Neuron (in vitro differentiated cells): Measurements from ENCODE around the gene MVP.
"Not testable (repeated sequence)": the region's sequence is repeated elsewhere in the genome, so short reads cannot be mapped to it uniquely, and the experiment has no call there.

ENCODE experiments used
- H2AFZ ChIP-seq: one replicate; pipeline ENCODE4 v1.6.1; 2013; ENCODE audit warnings: low read depth, mild to moderate bottlenecking, inconsistent platforms, low read length, moderate library complexity
- H3K27me3 ChIP-seq: one replicate; pipeline ENCODE4 v1.6.1; 2013; ENCODE audit warnings: low read length; ENCODE audit not compliant: insufficient read depth
- H3K36me3 ChIP-seq: one replicate; pipeline ENCODE4 v1.6.1; 2013; ENCODE audit warnings: low read length; ENCODE audit not compliant: insufficient read depth
- H3K4me1 ChIP-seq: one replicate; pipeline ENCODE4 v1.6.1; 2013; ENCODE audit warnings: low read length; ENCODE audit not compliant: insufficient read depth
- H3K4me3 ChIP-seq: 2 replicates; pipeline ENCODE4 v1.5.1; 2013; ENCODE audit warnings: mild to moderate bottlenecking, low read length, moderate library complexity
- H3K9me3 ChIP-seq: one replicate; pipeline ENCODE4 v1.6.1; 2013; ENCODE audit warnings: low read length

MVP gene

GRCh38 chr16:29790949-29791844, 29.1 kb upstream of the MVP start:
- Histone ChIP-seq H3K27me3 (no peaks in the 10 kb centered on the region), H3K36me3 (peaks cover 3% of the 10 kb centered on the region), H2AFZ (peak overlapping the region; percentile 79), H3K4me3 (peak overlapping the region; percentile 100), H3K9me3 (no peaks in the 10 kb centered on the region), H3K4me1 (peaks cover 21% of the 10 kb centered on the region)

- Histone ChIP-seq H3K4me1 (peaks cover 21% of the 10 kb centered on the region), H3K36me3 (peaks cover 10% of the 10 kb centered on the region), H3K4me3 (peak overlapping the region; percentile 100), H2AFZ (no peak overlapping the region), H3K27me3 (no peaks in the 10 kb centered on the region), H3K9me3 (no peaks in the 10 kb centered on the region)
Measured at GRCh38 chr16:29791845-29792807, 28.1 kb upstream of the MVP start.

DNA sequence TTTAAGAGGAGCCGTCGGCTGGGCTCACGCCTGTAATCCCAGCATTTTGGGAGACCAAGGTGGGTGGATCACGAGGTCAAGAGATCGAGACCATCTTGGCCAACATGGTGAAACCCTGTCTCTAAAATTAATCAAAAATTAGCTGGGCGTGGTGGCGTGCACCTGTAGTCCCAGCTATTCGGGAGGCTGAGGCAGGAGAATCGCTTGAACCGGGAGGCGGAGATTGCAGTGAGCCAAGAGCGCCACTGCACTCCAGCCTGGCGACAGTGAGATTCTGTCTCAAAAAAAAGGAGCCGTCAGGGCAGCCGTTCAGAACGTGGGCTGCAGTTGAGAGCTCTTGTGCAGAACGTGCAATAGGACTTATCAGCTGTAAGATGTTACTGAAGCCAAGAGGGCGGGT, 27.1 kb upstream of the MVP start:
- not testable (repeated sequence) for H2AFZ ChIP-seq, H3K27me3 ChIP-seq, H3K9me3 ChIP-seq, H3K4me3 ChIP-seq
- Histone ChIP-seq H3K4me1 (peaks cover 21% of the 10 kb centered on the region), H3K36me3 (peaks cover 20% of the 10 kb centered on the region)

- Histone ChIP-seq H3K4me1 (peaks cover 21% of the 10 kb centered on the region), H3K27me3 (no peaks in the 10 kb centered on the region), H3K36me3 (peaks cover 31% of the 10 kb centered on the region), H2AFZ (no peak overlapping the region), H3K4me3 (no peak overlapping the region), H3K9me3 (no peaks in the 10 kb centered on the region)
Measured at GRCh38 chr16:29794231-29794710, 26.0 kb upstream of the MVP start.

GRCh38 chr16:29802416-29802935, 17.8 kb upstream of the MVP start:
- Histone ChIP-seq H3K36me3 (peaks cover 57% of the 10 kb centered on the region), H2AFZ (no peak overlapping the region)

GRCh38 chr16:29804020-29804419, 16.2 kb upstream of the MVP start:
- H3K4me3 ChIP-seq, result no peak overlapping the region

More at GRCh38 chr16:29802416-29802935, 17.8 kb upstream of the MVP start:
- Histone ChIP-seq H3K4me1 (peaks cover 13% of the 10 kb centered on the region), H3K27me3 (no peaks in the 10 kb centered on the region), H3K9me3 (no peaks in the 10 kb centered on the region), H3K4me3 (no peak overlapping the region)

DNA sequence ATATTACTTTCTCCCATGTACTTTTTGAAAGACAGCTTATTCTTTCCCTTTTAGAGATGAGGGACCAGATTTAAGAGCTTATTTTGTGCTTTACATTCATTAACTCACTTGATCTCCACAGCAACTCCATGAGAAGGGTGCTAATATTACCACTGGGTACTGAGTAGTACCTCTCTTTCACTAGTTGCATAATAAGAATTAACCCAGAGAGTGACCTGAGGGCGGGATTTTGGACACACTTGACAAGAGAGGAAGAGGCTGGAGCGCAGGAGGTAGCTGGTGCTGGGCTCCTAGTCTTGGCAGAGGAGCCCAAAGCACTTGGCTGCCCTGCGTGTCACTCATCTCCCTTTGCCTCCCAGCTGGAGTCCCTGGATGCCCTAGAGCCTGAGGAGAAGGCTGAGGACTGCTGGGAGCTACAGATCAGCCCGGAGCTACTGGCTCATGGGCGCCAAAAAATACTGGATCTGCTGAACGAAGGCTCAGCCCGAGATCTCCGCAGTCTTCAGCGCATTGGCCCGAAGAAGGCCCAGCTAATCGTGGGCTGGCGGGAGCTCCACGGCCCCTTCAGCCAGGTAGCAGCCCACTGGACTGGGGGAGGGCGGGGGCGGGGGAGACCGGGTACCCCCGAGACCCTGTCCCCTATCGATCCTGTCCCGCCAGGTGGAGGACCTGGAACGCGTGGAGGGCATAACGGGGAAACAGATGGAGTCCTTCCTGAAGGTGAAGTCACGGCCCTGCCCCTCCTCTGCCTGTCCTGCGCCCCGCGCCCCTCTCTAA, 15.6 kb upstream of the MVP start:
- no peak overlapping the region for H2AFZ ChIP-seq
- H3K4me3 ChIP-seq, result peak overlapping the region; percentile 78
- H3K36me3 ChIP-seq, result peaks cover 45% of the 10 kb centered on the region
- peaks cover 29% of the 10 kb centered on the region for H3K4me1 ChIP-seq
- H3K9me3 ChIP-seq, result no peaks in the 10 kb centered on the region
- no peaks in the 10 kb centered on the region for H3K27me3 ChIP-seq

More at GRCh38 chr16:29804020-29804419, 16.2 kb upstream of the MVP start:
- Histone ChIP-seq H3K36me3 (peaks cover 48% of the 10 kb centered on the region), H3K9me3 (no peaks in the 10 kb centered on the region), H3K4me1 (peaks cover 24% of the 10 kb centered on the region), H2AFZ (no peak overlapping the region), H3K27me3 (no peaks in the 10 kb centered on the region)

- H3K9me3 ChIP-seq, result no peaks in the 10 kb centered on the region
- peaks cover 47% of the 10 kb centered on the region for H3K36me3 ChIP-seq
- no peaks in the 10 kb centered on the region for H3K27me3 ChIP-seq
- H3K4me1 ChIP-seq, result peaks cover 38% of the 10 kb centered on the region
- no peak overlapping the region for H2AFZ ChIP-seq
- H3K4me3 ChIP-seq, result peak overlapping the region; percentile 78
Measured at GRCh38 chr16:29805232-29806098, 14.8 kb upstream of the MVP start.

DNA sequence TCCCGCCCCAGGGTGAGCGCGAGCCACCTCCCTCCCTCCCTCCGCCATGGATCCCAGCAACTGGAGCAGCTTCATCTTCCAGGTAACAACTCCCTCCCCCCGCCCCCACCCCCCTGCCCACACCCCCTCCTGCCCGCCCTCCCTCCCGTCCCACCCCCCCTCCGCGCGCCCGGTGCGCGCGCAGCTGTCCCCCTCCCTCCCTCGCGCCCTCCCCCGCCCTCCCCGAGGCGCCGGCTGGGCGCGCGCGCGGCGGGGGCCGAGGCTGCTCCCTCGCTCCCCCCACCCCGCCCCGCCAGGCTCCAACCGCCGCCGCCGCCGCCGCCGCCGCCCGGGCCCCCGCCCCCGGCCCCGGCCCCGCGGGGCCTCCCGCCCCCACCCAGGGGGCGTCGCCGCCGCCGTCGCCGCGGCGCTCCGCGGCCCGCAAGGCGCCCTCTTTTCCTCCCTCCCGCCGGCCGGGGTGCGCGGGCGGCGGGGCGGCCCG, 14.1 kb upstream of the MVP start, which contains the start of gene MAZ:
MAZ (plus strand) TSS at position 431 of the 481 bp plus-strand sequence. CDS start 173 bp downstream, outside the sequence.
- peaks cover 41% of the 10 kb centered on the region for H3K36me3 ChIP-seq

DNA sequence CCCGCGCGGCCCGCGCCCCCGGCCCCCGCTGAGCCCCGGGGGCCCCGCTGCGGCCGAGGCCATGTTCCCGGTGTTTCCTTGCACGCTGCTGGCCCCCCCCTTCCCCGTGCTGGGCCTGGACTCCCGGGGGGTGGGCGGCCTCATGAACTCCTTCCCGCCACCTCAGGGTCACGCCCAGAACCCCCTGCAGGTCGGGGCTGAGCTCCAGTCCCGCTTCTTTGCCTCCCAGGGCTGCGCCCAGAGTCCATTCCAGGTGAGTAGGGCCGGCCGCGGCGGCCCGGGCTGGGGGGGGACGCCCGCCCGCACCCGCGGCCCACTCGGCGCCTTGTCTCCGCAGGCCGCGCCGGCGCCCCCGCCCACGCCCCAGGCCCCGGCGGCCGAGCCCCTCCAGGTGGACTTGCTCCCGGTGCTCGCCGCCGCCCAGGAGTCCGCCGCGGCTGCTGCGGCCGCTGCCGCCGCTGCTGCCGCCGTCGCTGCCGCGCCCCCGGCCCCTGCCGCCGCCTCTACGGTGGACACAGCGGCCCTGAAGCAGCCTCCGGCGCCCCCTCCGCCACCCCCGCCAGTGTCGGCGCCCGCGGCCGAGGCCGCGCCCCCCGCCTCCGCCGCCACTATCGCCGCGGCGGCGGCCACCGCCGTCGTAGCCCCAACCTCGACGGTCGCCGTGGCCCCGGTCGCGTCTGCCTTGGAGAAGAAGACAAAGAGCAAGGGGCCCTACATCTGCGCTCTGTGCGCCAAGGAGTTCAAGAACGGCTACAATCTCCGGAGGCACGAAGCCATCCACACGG, 13.4 kb upstream of the MVP start:
- H2AFZ ChIP-seq, result no peak overlapping the region
- H3K9me3 ChIP-seq, result no peaks in the 10 kb centered on the region
- H3K4me3 ChIP-seq, result peak overlapping the region; percentile 59
- peaks cover 48% of the 10 kb centered on the region for H3K4me1 ChIP-seq
- no peaks in the 10 kb centered on the region for H3K27me3 ChIP-seq
- peaks cover 35% of the 10 kb centered on the region for H3K36me3 ChIP-seq

More for the DNA sequence above, 14.1 kb upstream of the MVP start, which contains the start of gene MAZ:
- H3K4me3 ChIP-seq, result peak within 1 kb of the TSS; percentile 78
- peaks cover 43% of the 10 kb centered on the region for H3K4me1 ChIP-seq
- no peak within 1 kb of the TSS for H2AFZ ChIP-seq
- H3K27me3 ChIP-seq, result no peaks in the 10 kb centered on the region
- H3K9me3 ChIP-seq, result no peaks in the 10 kb centered on the region
